B cell (primary cell): ENCODE data around the gene SLC2A11. TPM values are rescaled to one million over a fixed set of nuclear protein-coding genes. Genes with fewer than 3 reads are reported as not detected.

Source experiments
- ATAC-seq: fragments of 200-7000 bp; cut with Tn5 transposase; one replicate; pipeline ENCODE4 v1.10.0; 2021; ENCODE audit warnings: low read depth, mild to moderate bottlenecking, moderate number of reproducible peaks, moderate library complexity
- CTCF ChIA-PET: fragments of 350-600 bp; sonication (Branson Sonifier 250); formaldehyde crosslinking; loops from one replicate; lab custom pipeline; 2021; ENCODE audit warnings: antibody characterized with exemption, inconsistent platforms; lab: Charles Lee
- POLR2A ChIA-PET: fragments of 350-600 bp; sonication (Branson Sonifier 250); formaldehyde crosslinking; loops from one replicate; lab custom pipeline; 2021; ENCODE audit warnings: antibody characterized with exemption; lab: Charles Lee
- DNase-seq: peaks from one replicate; pipeline ENCODE4 v3.0.0; 2013
- H2AFZ ChIP-seq: 2 replicates; pipeline ENCODE4 v1.6.1; 2012; ENCODE audit warnings: mild to moderate bottlenecking, low read depth, low read length; ENCODE audit not compliant: insufficient read depth, poor library complexity, severe bottlenecking
- H3K27ac ChIP-seq, 2 donors: 1 replicate in 1 of 2; 2 replicates in 1 of 2; pipeline ENCODE4 v1.5.1; 2012 to 2013; ENCODE audit warnings: low read length in 2 of 2, mild to moderate bottlenecking in 2 of 2, moderate library complexity in 1 of 2
- H3K27me3 ChIP-seq, 4 experiments: fragments of 200-600 bp in 1 of 4; sonication (generic) in 1 of 4; replicated peaks in 1 of 4; 1 replicate in 2 of 4; 2 replicates in 2 of 4; pipeline versions ENCODE4 v1.6.1 to v1.7.0; 2013 to 2016; ENCODE audit warnings: low read length in 3 of 4, mild to moderate bottlenecking in 2 of 4, mixed read lengths in 1 of 4, moderate library complexity in 1 of 4; ENCODE audit not compliant: insufficient read depth in 4 of 4, control insufficient read depth in 3 of 4; ENCODE audit errors: control extremely low read depth in 1 of 4
- H3K36me3 ChIP-seq, 2 experiments: replicated peaks in 1 of 2; 1 replicate in 1 of 2; 2 replicates in 1 of 2; pipeline versions ENCODE4 v1.6.1 to v1.7.1; 2013; ENCODE audit warnings: low read length in 1 of 2; ENCODE audit not compliant: insufficient read depth in 2 of 2, control insufficient read depth in 1 of 2; ENCODE audit errors: control extremely low read depth in 1 of 2, extremely low read depth in 1 of 2
- H3K4me1 ChIP-seq, 2 donors: fragments of 200-600 bp in 1 of 2; sonication (generic) in 1 of 2; 1 replicate in 1 of 2; 2 replicates in 1 of 2; pipeline versions ENCODE4 v1.5.1 to v1.6.1; 2013 to 2017; ENCODE audit warnings: low read length in 2 of 2; ENCODE audit not compliant: control insufficient read depth in 2 of 2, insufficient read depth in 2 of 2
- H3K4me2 ChIP-seq: replicated peaks from 2 replicates; pipeline ENCODE3; 2012; ENCODE audit warnings: mild to moderate bottlenecking, low read depth, low read length; ENCODE audit not compliant: poor library complexity, severe bottlenecking
- H3K4me3 ChIP-seq, 5 experiments: fragments of 200-600 bp in 1 of 5; sonication (generic) in 1 of 5; 1 replicate in 3 of 5; 2 replicates in 2 of 5; pipeline versions ENCODE4 v1.5.1 to v1.7.0; 2011 to 2016; ENCODE audit warnings: low read length in 4 of 5, mild to moderate bottlenecking in 4 of 5, low read depth in 2 of 5, control low read depth in 1 of 5, moderate library complexity in 1 of 5; ENCODE audit not compliant: insufficient read depth in 1 of 5; ENCODE audit errors: control extremely low read depth in 1 of 5, extremely low read depth in 1 of 5
- H3K79me2 ChIP-seq: fragments of 200-600 bp; sonication (generic); one replicate; pipeline ENCODE4 v1.6.0; 2016; ENCODE audit warnings: low read length; ENCODE audit not compliant: control insufficient read depth, insufficient read depth
- H3K9ac ChIP-seq: fragments of 200-600 bp; sonication (generic); 2 replicates; pipeline ENCODE4 v1.6.1; 2017; ENCODE audit warnings: mild to moderate bottlenecking, low read length, moderate library complexity
- H3K9me3 ChIP-seq, 3 donors: one replicate each; pipeline versions ENCODE4 v1.6.1 to v1.7.1; 2013; ENCODE audit warnings: low read length in 2 of 3; ENCODE audit not compliant: control insufficient read depth in 2 of 3, insufficient read depth in 1 of 3; ENCODE audit errors: control extremely low read depth in 1 of 3
- H4K20me1 ChIP-seq: 2 replicates; pipeline ENCODE4 v1.6.0; 2012; ENCODE audit warnings: mild to moderate bottlenecking, low read length; ENCODE audit not compliant: insufficient read depth, control insufficient read depth, poor library complexity, severe bottlenecking
- H3K27ac Mint-ChIP-seq: one replicate; pipeline ENCODE4 v1.8.0; 2021; ENCODE audit warnings: mixed read lengths
- H3K27me3 Mint-ChIP-seq: one replicate; pipeline ENCODE4 v1.8.0; 2021; ENCODE audit warnings: mixed read lengths
- H3K4me1 Mint-ChIP-seq: one replicate; pipeline ENCODE4 v1.8.0; 2021; ENCODE audit warnings: mixed read lengths
- H3K4me3 Mint-ChIP-seq: one replicate; pipeline ENCODE4 v1.8.0; 2021; ENCODE audit warnings: mixed read lengths
- H3K9me3 Mint-ChIP-seq: one replicate; pipeline ENCODE4 v1.8.0; 2022; ENCODE audit warnings: mixed read lengths; ENCODE audit not compliant: insufficient read depth
- CTCF ChIP-seq: fragments of 200-600 bp; IDR thresholded peaks from one replicate; pipeline ENCODE4 v1.8.0; 2022; ENCODE audit warnings: antibody characterized with exemption, mild to moderate bottlenecking
- EZH2 ChIP-seq: IDR thresholded peaks from 2 replicates; pipeline ENCODE4 v1.6.1; 2012; ENCODE audit warnings: borderline replicate concordance, low read depth, mild to moderate bottlenecking, moderate library complexity, low read length; ENCODE audit not compliant: insufficient read depth, poor library complexity, severe bottlenecking
- WGBS: methylation state at CpG from one replicate; pipeline ENCODE4 v1.1.5; 2013; ENCODE audit warnings: missing lambda C conversion rate; ENCODE audit not compliant: insufficient coverage; 5-methylcytosine and 5-hydroxymethylcytosine counted together
- intact Hi-C: fragments of 100-400 bp; cut with micrococcal nuclease; formaldehyde crosslinking; loops from one replicate; pipeline ENCODE4 v1.10.0; 2022
- polyA minus RNA-seq: library from RNA; depleted of rRNA, polyadenylated mRNA; stranded (reverse); fragments of >200 nt; gene quantifications from 2 replicates; pipeline ENCODE4 v1.2.3, GENCODE V29; 2012
- polyA plus RNA-seq: library from polyadenylated mRNA; depleted of rRNA; stranded (reverse); fragments of >200 nt; gene quantifications from 2 replicates; pipeline ENCODE4 v1.2.3, GENCODE V29; 2012
- total RNA-seq, 2 donors: library from RNA; stranded (reverse); fragments of 120-200 nt in 1 of 2; gene quantifications; 1 replicate in 1 of 2; 2 replicates in 1 of 2; pipeline versions ENCODE4 v1.2.3 to v1.2.4, GENCODE V29; 2013 to 2022

The SLC2A11 gene
- total RNA-seq (54.3 and 61.5 TPM in 2 replicates), polyA plus RNA-seq (38.6 and 43.0 TPM in 2 replicates), polyA minus RNA-seq (14.3 and 38.5 TPM in 2 replicates)
- 25.0 TPM for total RNA-seq (2013)

GRCh38 chr22:23857606-23858483 lies at the start of gene SLC2A11:
TSS of gene SLC2A11 (plus strand) at chr22:23857875. CDS start at chr22:23858000, 125 bp downstream.
- Histone ChIP-seq H3K79me2 (peaks cover 24% of the 10 kb centered on the region), H3K27ac (peak within 1 kb of the TSS; percentile 78 to 81), H3K9ac (peak within 1 kb of the TSS; percentile 93), H3K4me3 (peak within 1 kb of the TSS; percentile 74 to 94 (median 91)), H3K4me1 (peaks cover 15 to 25% of the 10 kb centered on the region in 2 donors), H4K20me1 (no peaks in the 10 kb centered on the region), H3K4me2 (peak within 1 kb of the TSS; percentile 95), H3K9me3 (no peaks in the 10 kb centered on the region), H3K36me3 (peaks cover 0 to 1% of the 10 kb centered on the region in 2 experiments), H2AFZ (peak within 1 kb of the TSS; percentile 99), H3K27me3 (no peaks in the 10 kb centered on the region)
- CTCF ChIA-PET = interaction anchor here (0.6 to 3.7 kb wide), 20 partner anchors 8 to 230 kb away, joined by 3 to 39 read pairs (median 5); partner anchors contain the start of genes CHCHD10, MIF, MMP11 and VPREB3
- ATAC-seq (peak; percentile 93), DNase-seq (peak; percentile 99)
- Mint-ChIP-seq H3K27me3 (no peaks in the 10 kb centered on the region), H3K4me1 (peaks cover 26% of the 10 kb centered on the region), H3K9me3 (no peaks in the 10 kb centered on the region), H3K27ac (peak within 1 kb of the TSS; percentile 99), H3K4me3 (peak within 1 kb of the TSS; percentile 95)
- POLR2A ChIA-PET = interaction anchor here (0.6 to 2.3 kb wide), 29 partner anchors 8 to 595 kb away, joined by 3 to 50 read pairs (median 6); partner anchors contain the start of genes CHCHD10, DERL3, MIF and MMP11
- intact Hi-C loops = loop anchor here (5.0 kb wide), 3 partner anchors 34 to 141 kb away; partner anchors contain the start of gene MIF
- under 1% methylated on average over 57 of the region's 60 CpGs for WGBS
- TF ChIP-seq EZH2 (no peak), CTCF (peak; percentile 8)
